HepG2 (cell line): Measurements from ENCODE around the gene MAJIN. TPM values are rescaled to one million over a fixed set of nuclear protein-coding genes. Genes with fewer than 3 reads are reported as not detected.

ENCODE experiments used
- ARID3A ChIP-seq: IDR thresholded peaks from 2 replicates; pipeline ENCODE4 v1.6.1; 2012; ENCODE audit warnings: low read depth, low read length, improper control_type of control experiment
- CCDC6 ChIP-seq: sonication (generic); formaldehyde crosslinking; IDR thresholded peaks from 2 replicates; pipeline ENCODE4 v1.8.1; 2022; ENCODE audit warnings: mild to moderate bottlenecking, missing genetic modification reagents, moderate library complexity
- GPN1 ChIP-seq: sonication (generic); formaldehyde crosslinking; IDR thresholded peaks from 2 replicates; pipeline ENCODE4 v1.5.1; 2020; ENCODE audit warnings: missing genetic modification reagents, borderline replicate concordance
- GZF1 ChIP-seq: sonication (generic); formaldehyde crosslinking; IDR thresholded peaks from 2 replicates; pipeline ENCODE4 v1.5.1; 2020; ENCODE audit warnings: mild to moderate bottlenecking, missing genetic modification reagents
- NFATC3 ChIP-seq: sonication (generic); formaldehyde crosslinking; IDR thresholded peaks from 2 replicates; pipeline ENCODE4 v1.5.1; 2020; ENCODE audit warnings: mild to moderate bottlenecking, missing genetic modification reagents
- POLR2AphosphoS2 ChIP-seq: IDR thresholded peaks from 2 replicates; pipeline ENCODE4 v1.6.1; 2011; ENCODE audit warnings: low read depth, low read length, improper control_type of control experiment
- REPIN1 ChIP-seq: sonication (generic); formaldehyde crosslinking; IDR thresholded peaks from 2 replicates; pipeline ENCODE4 v1.8.0; 2022; ENCODE audit warnings: missing genetic modification reagents, low read depth, mild to moderate bottlenecking, borderline replicate concordance
- STAT6 ChIP-seq: sonication (generic); formaldehyde crosslinking; IDR thresholded peaks from 2 replicates; pipeline ENCODE4 v1.4.0; 2020; ENCODE audit warnings: missing genetic modification reagents, mild to moderate bottlenecking, borderline replicate concordance
- WIZ ChIP-seq: sonication (generic); formaldehyde crosslinking; IDR thresholded peaks from 2 replicates; pipeline ENCODE4 v1.5.1; 2020; ENCODE audit warnings: mild to moderate bottlenecking, missing genetic modification reagents
- ZBTB44 ChIP-seq: sonication (generic); formaldehyde crosslinking; IDR thresholded peaks from 2 replicates; pipeline ENCODE4 v1.4.0; 2020; ENCODE audit warnings: missing genetic modification reagents
- ZKSCAN1 ChIP-seq: fragments of 150-350 bp; IDR thresholded peaks from 2 replicates; pipeline ENCODE4 v1.6.1; 2014; ENCODE audit warnings: low read length
- ZNF333 ChIP-seq: sonication (generic); formaldehyde crosslinking; IDR thresholded peaks from 2 replicates; pipeline ENCODE4 v1.4.0; 2020; ENCODE audit warnings: mild to moderate bottlenecking, missing genetic modification reagents, borderline replicate concordance
- ZNF383 ChIP-seq: sonication (generic); formaldehyde crosslinking; IDR thresholded peaks from 2 replicates; pipeline ENCODE4 v1.4.0; 2020; ENCODE audit warnings: missing genetic modification reagents, mild to moderate bottlenecking, borderline replicate concordance
- ZNF770 ChIP-seq: sonication (generic); formaldehyde crosslinking; IDR thresholded peaks from 2 replicates; pipeline ENCODE4 v1.5.0; 2020; ENCODE audit warnings: mild to moderate bottlenecking, missing genetic modification reagents
- polyA plus RNA-seq, 8 experiments: library from polyadenylated mRNA; depleted of rRNA in 3 of 8; stranded (reverse) in 7 of 8; unstranded in 1 of 8; fragments of >200 nt; fragmentation: Illumina TruSeq in 4 of 8; extraction: Trizol in 4 of 8; gene quantifications; 2 replicates each; pipeline versions ENCODE4 v1.2.1 to v1.2.3, GENCODE V29; 2011 to 2016; ENCODE audit warnings: low read depth in 4 of 8, missing spikeins in 1 of 8, mixed read lengths in 1 of 8; ENCODE audit not compliant: insufficient read depth in 1 of 8
- total RNA-seq, 5 experiments: library from RNA; depleted of rRNA; stranded (reverse); fragments of >200 nt; fragmentation: Illumina TruSeq; extraction: Trizol; gene quantifications; 2 replicates each; pipeline ENCODE4 v1.2.3, GENCODE V29; 2016; ENCODE audit warnings: low read depth in 1 of 5
- TF ChIP-seq, protein P1 (sequence below): IDR thresholded peaks from 2 replicates; pipeline ENCODE4 v1.4.0; 2020; ENCODE audit warnings: mild to moderate bottlenecking, missing genetic modification reagents

The MAJIN gene
- total and polyA plus RNA-seq, 2 of the 13 experiments (the other 11 are each of a cell fraction or from before 2014, with no cell fraction given) = not detected

GRCh38 chr11:64934682-64935358, 37.1 kb downstream of the MAJIN start (continued):
- TF ChIP-seq ZNF383 (CRISPR knock-in tag) (no peak), ZNF770 (no peak), GPN1 (CRISPR knock-in tag) (no peak), POLR2AphosphoS2 (no peak), STAT6 (CRISPR knock-in tag) (no peak), REPIN1 (peak; percentile 33; the same call in 1 of the 2 replicates), ZNF333 (CRISPR knock-in tag) (no peak), NFATC3 (CRISPR knock-in tag) (no peak), WIZ (CRISPR knock-in tag) (no peak; the same call in 1 of the 2 replicates), GZF1 (no peak; the same call in 1 of the 2 replicates), ZKSCAN1 (no peak), ZBTB44 (CRISPR knock-in tag) (no peak), CCDC6 (CRISPR knock-in tag) (no peak), ARID3A (no peak)
- TF ChIP-seq, protein P1, sequence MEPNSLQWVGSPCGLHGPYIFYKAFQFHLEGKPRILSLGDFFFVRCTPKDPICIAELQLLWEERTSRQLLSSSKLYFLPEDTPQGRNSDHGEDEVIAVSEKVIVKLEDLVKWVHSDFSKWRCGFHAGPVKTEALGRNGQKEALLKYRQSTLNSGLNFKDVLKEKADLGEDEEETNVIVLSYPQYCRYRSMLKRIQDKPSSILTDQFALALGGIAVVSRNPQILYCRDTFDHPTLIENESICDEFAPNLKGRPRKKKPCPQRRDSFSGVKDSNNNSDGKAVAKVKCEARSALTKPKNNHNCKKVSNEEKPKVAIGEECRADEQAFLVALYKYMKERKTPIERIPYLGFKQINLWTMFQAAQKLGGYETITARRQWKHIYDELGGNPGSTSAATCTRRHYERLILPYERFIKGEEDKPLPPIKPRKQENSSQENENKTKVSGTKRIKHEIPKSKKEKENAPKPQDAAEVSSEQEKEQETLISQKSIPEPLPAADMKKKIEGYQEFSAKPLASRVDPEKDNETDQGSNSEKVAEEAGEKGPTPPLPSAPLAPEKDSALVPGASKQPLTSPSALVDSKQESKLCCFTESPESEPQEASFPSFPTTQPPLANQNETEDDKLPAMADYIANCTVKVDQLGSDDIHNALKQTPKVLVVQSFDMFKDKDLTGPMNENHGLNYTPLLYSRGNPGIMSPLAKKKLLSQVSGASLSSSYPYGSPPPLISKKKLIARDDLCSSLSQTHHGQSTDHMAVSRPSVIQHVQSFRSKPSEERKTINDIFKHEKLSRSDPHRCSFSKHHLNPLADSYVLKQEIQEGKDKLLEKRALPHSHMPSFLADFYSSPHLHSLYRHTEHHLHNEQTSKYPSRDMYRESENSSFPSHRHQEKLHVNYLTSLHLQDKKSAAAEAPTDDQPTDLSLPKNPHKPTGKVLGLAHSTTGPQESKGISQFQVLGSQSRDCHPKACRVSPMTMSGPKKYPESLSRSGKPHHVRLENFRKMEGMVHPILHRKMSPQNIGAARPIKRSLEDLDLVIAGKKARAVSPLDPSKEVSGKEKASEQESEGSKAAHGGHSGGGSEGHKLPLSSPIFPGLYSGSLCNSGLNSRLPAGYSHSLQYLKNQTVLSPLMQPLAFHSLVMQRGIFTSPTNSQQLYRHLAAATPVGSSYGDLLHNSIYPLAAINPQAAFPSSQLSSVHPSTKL = 0 out of 2 replicates have a peak, but pooled peaks have one; percentile 49
